OCI-LY1 (cell line): ENCODE results near the gene ADAMTSL2.

Experiments
- EZH2 ChIP-seq: fragments of 200-600 bp; sonication (generic), shearing (Covaris generic); IDR thresholded peaks from 2 replicates; pipeline ENCODE4 v1.8.0; 2017; ENCODE audit warnings: borderline replicate concordance, mixed run types, mild to moderate bottlenecking, antibody characterized with exemption, low read length, moderate library complexity, mixed read lengths
- TF ChIP-seq, protein P1 (sequence below): fragments of 200-600 bp; sonication (generic), shearing (Covaris generic); IDR thresholded peaks from 2 replicates; pipeline ENCODE4 v1.5.1; 2017; ENCODE audit warnings: mild to moderate bottlenecking, antibody characterized with exemption, low read length, moderate library complexity, mixed read lengths

DNA sequence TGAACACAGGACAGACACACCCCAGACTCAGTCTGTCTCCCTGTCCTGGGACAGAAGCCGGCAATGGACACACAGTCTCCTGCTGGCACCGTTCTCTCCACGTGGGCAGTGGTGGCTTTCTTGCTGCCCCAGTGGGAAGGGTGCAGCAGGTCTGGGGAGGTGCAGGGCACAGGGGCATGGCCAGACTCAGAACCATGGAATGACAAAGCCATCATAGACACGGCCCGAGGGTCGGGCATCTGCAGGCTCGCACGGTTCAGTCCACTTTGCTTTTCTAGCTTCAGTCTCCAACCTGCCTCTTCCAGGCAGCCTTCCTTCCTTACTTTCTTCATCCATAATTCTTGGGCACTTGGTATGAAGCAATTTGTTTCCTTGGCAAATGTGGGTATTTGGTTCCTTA is 26.5 kb upstream of the ADAMTSL2 start:
- TF ChIP-seq EZH2 = no peak
- TF ChIP-seq, protein P1, sequence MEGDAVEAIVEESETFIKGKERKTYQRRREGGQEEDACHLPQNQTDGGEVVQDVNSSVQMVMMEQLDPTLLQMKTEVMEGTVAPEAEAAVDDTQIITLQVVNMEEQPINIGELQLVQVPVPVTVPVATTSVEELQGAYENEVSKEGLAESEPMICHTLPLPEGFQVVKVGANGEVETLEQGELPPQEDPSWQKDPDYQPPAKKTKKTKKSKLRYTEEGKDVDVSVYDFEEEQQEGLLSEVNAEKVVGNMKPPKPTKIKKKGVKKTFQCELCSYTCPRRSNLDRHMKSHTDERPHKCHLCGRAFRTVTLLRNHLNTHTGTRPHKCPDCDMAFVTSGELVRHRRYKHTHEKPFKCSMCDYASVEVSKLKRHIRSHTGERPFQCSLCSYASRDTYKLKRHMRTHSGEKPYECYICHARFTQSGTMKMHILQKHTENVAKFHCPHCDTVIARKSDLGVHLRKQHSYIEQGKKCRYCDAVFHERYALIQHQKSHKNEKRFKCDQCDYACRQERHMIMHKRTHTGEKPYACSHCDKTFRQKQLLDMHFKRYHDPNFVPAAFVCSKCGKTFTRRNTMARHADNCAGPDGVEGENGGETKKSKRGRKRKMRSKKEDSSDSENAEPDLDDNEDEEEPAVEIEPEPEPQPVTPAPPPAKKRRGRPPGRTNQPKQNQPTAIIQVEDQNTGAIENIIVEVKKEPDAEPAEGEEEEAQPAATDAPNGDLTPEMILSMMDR = no peak
